Activated CD8-positive, alpha-beta memory T cell treated with anti-CD3 and anti-CD28 coated beads, Interleukin-2, amount 50 U/mL, for 48 hours (primary cell): Measurements from ENCODE around the gene HEBP1.
A peak's percentile ranks its signal among the peaks of the same experiment; 100 is the strongest.
"Not testable (repeated sequence)": the region's sequence is repeated elsewhere in the genome, so short reads cannot be mapped to it uniquely, and the experiment has no call there.

ENCODE experiments used
- DNase-seq: peaks from one replicate; pipeline ENCODE4 v3.0.0-alpha.2; 2020

HEBP1 gene, protein sequence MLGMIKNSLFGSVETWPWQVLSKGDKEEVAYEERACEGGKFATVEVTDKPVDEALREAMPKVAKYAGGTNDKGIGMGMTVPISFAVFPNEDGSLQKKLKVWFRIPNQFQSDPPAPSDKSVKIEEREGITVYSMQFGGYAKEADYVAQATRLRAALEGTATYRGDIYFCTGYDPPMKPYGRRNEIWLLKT

GRCh38 chr12:12999959-13000615 is at the start of gene HEBP1:
Gene HEBP1, minus strand, starts transcription at chr12:13000265. Its CDS starts 151 bp downstream, at chr12:13000114.
- DNase-seq = peak; percentile 98

DNA sequence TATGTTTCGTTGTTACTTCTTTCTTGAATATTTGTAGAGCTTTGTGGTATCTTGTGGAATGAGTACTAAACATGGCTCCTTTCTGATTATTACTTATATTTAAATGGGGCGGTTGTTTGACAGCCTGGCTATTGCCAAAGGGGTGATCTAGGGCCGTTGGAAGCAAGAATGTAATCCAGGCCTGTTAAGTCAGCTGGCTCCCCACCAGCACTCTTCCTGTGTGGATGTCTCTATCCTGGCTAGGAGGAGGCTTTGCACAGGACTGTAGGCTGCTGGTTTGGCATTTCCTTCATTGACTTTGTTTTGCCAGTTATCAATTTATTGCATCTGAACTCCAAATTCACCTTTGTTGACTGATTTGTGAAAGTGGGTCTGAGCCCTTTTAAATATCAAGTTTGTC is 49.8 kb upstream of the HEBP1 start:
- DNase-seq = no peak

DNA sequence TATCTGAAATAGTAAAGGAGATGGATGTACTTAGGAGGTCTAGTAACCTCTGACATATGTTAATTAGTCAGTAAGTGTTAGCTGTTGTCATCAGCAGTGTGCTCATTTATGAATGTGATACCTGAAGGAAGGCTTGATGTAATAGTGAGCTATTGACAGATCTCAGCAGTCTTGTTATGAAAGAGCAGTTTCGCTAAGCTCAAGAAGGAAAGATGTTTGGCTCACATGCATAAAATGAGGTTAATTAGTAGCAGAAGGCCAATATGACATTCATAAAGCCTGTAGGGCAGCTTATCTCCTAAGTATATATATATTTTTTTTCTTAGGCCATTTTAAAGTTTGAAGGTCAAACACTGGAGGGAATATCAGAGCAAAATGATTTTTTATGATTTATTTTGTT is 46.9 kb upstream of the HEBP1 start:
- no peak for DNase-seq

- DNase-seq = no peak
Measured at GRCh38 chr12:13045816-13046215, 45.8 kb upstream of the HEBP1 start.

- no peak for DNase-seq
Measured at GRCh38 chr12:13044906-13045299, 44.8 kb upstream of the HEBP1 start.

DNA sequence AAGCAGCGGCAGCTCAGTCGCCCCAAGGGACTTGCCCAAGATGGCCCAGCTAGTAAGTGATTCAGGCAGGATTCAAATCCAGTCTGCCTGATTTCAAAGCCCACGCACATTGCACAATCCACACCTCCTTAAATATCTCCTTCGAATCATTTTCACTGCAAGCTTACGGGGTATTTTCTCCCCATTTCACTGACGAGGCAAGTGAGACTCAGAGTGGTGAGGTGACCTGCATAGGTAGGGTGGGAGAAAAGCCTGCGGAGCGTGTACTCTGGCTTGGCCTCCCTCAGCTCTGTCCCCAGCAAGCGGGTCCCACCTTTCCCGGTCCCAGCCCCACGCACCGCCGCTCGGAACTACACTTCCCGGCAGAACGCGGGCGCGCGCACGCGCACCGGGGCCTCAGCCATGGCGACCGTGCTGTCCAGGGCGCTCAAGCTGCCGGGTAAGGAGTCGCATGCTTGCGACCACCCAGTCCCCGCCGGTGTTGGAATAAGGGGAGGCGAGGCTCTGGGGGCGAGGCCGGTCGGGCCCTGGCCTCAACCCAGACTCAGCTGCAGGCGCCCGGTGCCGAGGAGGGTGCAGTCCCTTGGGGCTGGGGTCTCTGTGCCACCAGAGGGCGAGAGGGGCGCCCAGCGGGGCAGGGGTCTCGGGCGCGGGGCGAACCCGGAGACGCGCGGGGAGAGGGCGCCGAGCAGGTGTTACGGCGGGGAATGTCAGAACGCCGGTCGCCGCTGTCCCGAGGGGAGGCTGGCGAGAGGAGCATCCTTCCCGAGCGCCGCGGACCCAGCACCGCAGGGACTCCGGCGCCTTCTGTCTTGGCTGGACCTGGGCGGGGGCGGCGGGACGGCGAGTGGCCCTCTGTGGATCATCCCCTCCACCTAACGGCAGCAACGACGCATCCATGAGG is 44.2 kb upstream of the HEBP1 start, which contains the start of gene FAM234B:
TSS of gene FAM234B (plus strand) at position 380 of the 904 bp plus-strand sequence. CDS start at position 403, 23 bp downstream.
- DNase-seq = peak; percentile 90

- no peak for DNase-seq
Measured at GRCh38 chr12:13042666-13043230, 42.7 kb upstream of the HEBP1 start.

DNA sequence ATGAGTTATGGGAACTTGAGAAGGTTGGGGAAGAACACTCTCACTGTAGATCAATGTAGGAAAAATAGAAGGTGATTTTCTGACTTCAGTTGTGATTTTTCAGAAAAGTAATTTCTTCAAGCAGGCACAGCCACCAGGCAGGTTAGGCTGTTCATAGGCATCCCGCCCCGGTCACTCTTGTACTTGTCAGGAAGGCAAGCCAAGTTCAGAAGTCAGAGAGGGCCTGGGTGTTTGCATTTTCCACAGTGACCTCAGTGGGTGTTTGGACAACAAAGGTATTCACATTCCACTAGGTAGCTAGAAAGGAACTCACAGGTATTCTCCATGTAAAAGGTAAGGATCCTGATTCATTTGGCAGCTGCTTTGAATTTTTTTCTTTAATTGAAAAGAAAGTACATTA is 41.2 kb upstream of the HEBP1 start:
- DNase-seq = no peak

GRCh38 chr12:13039328-13039956 is 39.4 kb upstream of the HEBP1 start:
- DNase-seq = no peak

- DNase-seq = no peak
Measured at GRCh38 chr12:13038491-13039161, 38.6 kb upstream of the HEBP1 start.

- no peak for DNase-seq
Measured at GRCh38 chr12:13036881-13037280, 36.8 kb upstream of the HEBP1 start.

GRCh38 chr12:13035335-13035734 is 35.3 kb upstream of the HEBP1 start:
- not testable (repeated sequence) for DNase-seq

DNA sequence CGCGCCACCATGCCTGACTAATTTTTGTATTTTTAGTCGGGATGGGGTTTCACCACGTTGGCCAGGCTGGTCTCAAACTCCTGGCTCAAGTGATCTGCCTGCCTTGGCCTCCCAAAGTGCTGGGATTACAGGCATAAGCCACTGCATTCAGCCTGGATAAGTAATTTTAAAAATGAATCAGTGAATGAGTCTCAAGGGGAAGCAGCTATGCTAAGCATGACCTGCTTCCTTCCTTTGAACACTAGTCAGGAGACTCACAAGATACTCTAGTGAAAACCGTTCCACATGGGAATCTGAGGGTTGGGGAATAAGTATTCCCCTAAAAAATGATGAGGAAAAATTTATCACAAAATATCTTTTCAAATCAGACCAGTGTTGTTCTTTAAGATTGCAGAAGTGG is 33.4 kb upstream of the HEBP1 start:
- DNase-seq = no peak

- DNase-seq = no peak
Measured at GRCh38 chr12:13032164-13032563, 32.1 kb upstream of the HEBP1 start.

GRCh38 chr12:13030541-13031291 is 30.7 kb upstream of the HEBP1 start:
- no peak for DNase-seq

GRCh38 chr12:13028825-13029570 is 28.9 kb upstream of the HEBP1 start:
- no peak for DNase-seq

- no peak for DNase-seq
Measured at GRCh38 chr12:13027508-13027907, 27.4 kb upstream of the HEBP1 start.

DNA sequence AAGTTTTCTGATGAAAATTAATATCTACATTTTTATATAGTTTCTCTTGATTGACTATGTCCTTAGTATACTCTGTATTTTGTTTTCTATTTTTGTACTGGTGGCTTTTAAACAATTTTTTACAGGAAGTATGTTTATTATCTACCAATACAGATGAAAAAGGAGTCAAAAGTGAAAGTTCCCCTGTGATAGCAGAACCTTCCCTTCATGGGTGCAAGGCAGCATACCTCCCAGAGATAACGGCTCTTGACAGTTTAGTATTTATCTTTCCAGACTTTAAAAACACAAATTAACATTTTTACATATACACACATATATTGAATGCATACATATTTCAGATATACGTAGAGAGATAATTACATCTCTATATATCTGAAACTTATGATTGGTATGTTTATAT is 27.0 kb upstream of the HEBP1 start:
- DNase-seq = no peak

DNA sequence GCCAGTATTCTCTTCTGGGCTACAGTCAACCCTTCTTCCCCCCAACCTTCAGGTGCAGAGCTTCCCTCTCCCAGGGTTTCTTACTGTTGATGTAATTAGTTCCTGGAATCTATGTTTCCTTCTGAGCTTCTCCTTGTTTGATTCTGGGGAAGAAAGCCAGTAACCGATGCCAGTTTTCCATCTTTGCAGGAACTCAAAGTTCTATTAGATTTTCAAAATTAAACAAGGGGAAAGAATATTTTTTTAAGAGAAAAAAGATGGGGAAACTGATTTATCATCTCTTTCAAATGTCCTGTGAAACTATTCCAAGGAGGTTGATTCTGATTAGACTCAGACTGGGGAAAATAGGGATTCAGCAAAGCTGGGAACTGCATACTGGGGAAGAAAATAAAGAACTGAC is 26.2 kb upstream of the HEBP1 start:
- no peak for DNase-seq

- DNase-seq = no peak
Measured at GRCh38 chr12:13024531-13024916, 24.5 kb upstream of the HEBP1 start.
